HUES64 (cell line): ENCODE data around the gene IFTAP.
"Not testable (repeated sequence)": the region's sequence is repeated elsewhere in the genome, so short reads cannot be mapped to it uniquely, and the experiment has no call there.

Experiments used
- H3K27ac ChIP-seq: 2 replicates; pipeline ENCODE4 v1.7.0; 2013; ENCODE audit warnings: low read depth, low read length, inconsistent platforms
- H3K27me3 ChIP-seq: 2 replicates; pipeline ENCODE4 v1.6.1; 2013; ENCODE audit warnings: mild to moderate bottlenecking, low read length; ENCODE audit not compliant: insufficient read depth
- H3K36me3 ChIP-seq: 2 replicates; pipeline ENCODE4 v1.6.1; 2013; ENCODE audit warnings: mild to moderate bottlenecking, low read length; ENCODE audit not compliant: insufficient read depth
- H3K4me1 ChIP-seq: 2 replicates; pipeline ENCODE4 v1.6.1; 2013; ENCODE audit warnings: mild to moderate bottlenecking, low read length, moderate library complexity; ENCODE audit not compliant: insufficient read depth
- H3K4me3 ChIP-seq: 2 replicates; pipeline ENCODE4 v1.5.1; 2013; ENCODE audit warnings: mild to moderate bottlenecking, low read length, moderate library complexity
- H3K9ac ChIP-seq: 2 replicates; pipeline ENCODE4 v1.6.1; 2013; ENCODE audit warnings: mild to moderate bottlenecking, low read depth, low read length
- H3K9me3 ChIP-seq: 2 replicates; pipeline ENCODE4 v1.6.1; 2013; ENCODE audit warnings: low read depth, low read length; ENCODE audit not compliant: insufficient read depth
- WGBS: fragments of 150-250, 120-280 bp; methylation state at CpG from one replicate; pipeline ENCODE4 v1.1.7; 2013; ENCODE audit warnings: missing lambda C conversion rate; 5-methylcytosine and 5-hydroxymethylcytosine counted together

IFTAP gene

GRCh38 chr11:36661359-36661758 is 67.1 kb downstream of the IFTAP start:
- WGBS = 92% methylated on average over 2 of the region's 2 CpGs
- not testable (repeated sequence) for H3K36me3 ChIP-seq, H3K4me1 ChIP-seq, H3K9ac ChIP-seq, H3K4me3 ChIP-seq, H3K27ac ChIP-seq, H3K27me3 ChIP-seq
- H3K9me3 ChIP-seq = peaks cover 19% of the 10 kb centered on the region

DNA sequence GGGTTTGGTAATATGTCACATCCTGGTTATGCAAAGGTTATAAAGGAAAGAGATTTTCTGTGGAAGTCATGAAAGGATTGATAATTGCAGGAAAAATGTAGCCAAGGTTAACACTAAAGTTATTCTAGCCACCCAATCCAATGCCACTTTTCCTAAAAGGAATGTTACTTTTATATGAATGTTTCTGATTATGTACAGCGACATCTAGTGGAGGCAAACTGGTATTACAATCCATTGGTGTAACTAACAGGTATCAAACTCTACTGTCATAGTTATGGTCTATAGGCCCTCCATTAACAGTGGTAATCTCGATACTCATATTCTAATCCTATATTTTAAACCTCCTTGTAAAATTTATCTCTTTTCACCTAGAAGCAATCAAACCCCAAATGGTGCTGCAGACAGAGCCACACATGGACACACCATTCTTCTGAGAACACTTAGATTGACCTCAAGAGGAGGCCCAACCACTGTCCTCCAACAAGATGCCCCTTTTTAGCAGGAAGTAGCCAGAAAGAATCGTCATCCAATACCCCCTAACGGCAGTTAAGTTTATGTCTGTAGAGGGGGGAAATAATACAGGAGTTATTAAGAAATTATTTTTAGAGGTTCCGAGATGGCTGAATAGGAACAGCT is 78.6 kb downstream of the IFTAP start:
- Histone ChIP-seq H3K4me3 (no peak overlapping the region), H3K9me3 (peaks cover 16% of the 10 kb centered on the region), H3K27ac (no peak overlapping the region), H3K27me3 (no peaks in the 10 kb centered on the region), H3K36me3 (no peaks in the 10 kb centered on the region), H3K9ac (no peak overlapping the region), H3K4me1 (no peaks in the 10 kb centered on the region)
- WGBS = 72% methylated on average over 5 of the region's 5 CpGs

GRCh38 chr11:36679547-36679946 is 85.2 kb downstream of the IFTAP start:
- not testable (repeated sequence) for H3K4me3 ChIP-seq, H3K27ac ChIP-seq, H3K4me1 ChIP-seq, H3K9me3 ChIP-seq, H3K27me3 ChIP-seq, H3K9ac ChIP-seq, H3K36me3 ChIP-seq
- WGBS = 98% methylated on average over 6 of the region's 6 CpGs

- Histone ChIP-seq H3K27me3 (no peaks in the 10 kb centered on the region), H3K9me3 (no peaks in the 10 kb centered on the region), H3K4me1 (no peaks in the 10 kb centered on the region), H3K9ac (no peak overlapping the region), H3K27ac (no peak overlapping the region), H3K4me3 (no peak overlapping the region), H3K36me3 (no peaks in the 10 kb centered on the region)
- 93% methylated on average over 1 of the region's 1 CpG for WGBS
Measured at GRCh38 chr11:36683818-36684217, 89.5 kb downstream of the IFTAP start.

GRCh38 chr11:36684840-36685801 is 90.8 kb downstream of the IFTAP start:
- H3K27ac ChIP-seq = no peak overlapping the region
- H3K9ac ChIP-seq = no peak overlapping the region
- H3K4me3 ChIP-seq = no peak overlapping the region
- H3K4me1 ChIP-seq = no peaks in the 10 kb centered on the region
- 90% methylated on average over 12 of the region's 12 CpGs for WGBS
- no peaks in the 10 kb centered on the region for H3K9me3 ChIP-seq
- no peaks in the 10 kb centered on the region for H3K27me3 ChIP-seq
- no peaks in the 10 kb centered on the region for H3K36me3 ChIP-seq

GRCh38 chr11:36688132-36688531 is 93.8 kb downstream of the IFTAP start:
- whole genome bisulfite sequencing = 94% methylated on average over 2 of the region's 2 CpGs
- Histone ChIP-seq H3K9me3 (no peaks in the 10 kb centered on the region), H3K4me1 (no peaks in the 10 kb centered on the region), H3K36me3 (no peaks in the 10 kb centered on the region), H3K4me3 (no peak overlapping the region), H3K27ac (no peak overlapping the region), H3K27me3 (no peaks in the 10 kb centered on the region), H3K9ac (no peak overlapping the region)

GRCh38 chr11:36688571-36689291 is 94.4 kb downstream of the IFTAP start:
- no peaks in the 10 kb centered on the region for H3K27me3 ChIP-seq
- H3K9me3 ChIP-seq = no peaks in the 10 kb centered on the region
- no peak overlapping the region for H3K9ac ChIP-seq
- no peak overlapping the region for H3K27ac ChIP-seq
- WGBS = 85% methylated on average over 7 of the region's 7 CpGs
- no peaks in the 10 kb centered on the region for H3K4me1 ChIP-seq
- H3K36me3 ChIP-seq = no peaks in the 10 kb centered on the region
- H3K4me3 ChIP-seq = no peak overlapping the region

DNA sequence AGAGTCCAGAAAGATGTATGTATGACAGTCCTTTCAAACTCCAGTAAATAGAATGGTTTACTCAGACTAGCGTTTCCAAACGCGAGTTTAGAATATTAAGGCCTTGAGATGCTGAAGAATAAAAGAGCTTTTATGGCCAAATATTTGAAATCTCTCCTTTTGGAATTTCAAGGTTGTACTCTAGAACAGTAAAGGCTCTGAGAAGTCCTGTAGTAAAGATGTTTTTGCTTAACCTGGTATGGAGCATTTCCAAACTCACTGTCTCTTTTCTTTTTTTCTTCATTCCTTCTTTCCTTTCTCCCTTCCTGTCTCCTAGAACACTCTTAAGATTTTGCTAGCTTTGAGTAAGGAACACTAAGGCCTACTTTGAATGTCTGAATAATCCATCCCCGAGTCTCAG is 95.1 kb downstream of the IFTAP start:
- Histone ChIP-seq H3K27ac (no peak overlapping the region), H3K9me3 (no peaks in the 10 kb centered on the region), H3K4me1 (no peaks in the 10 kb centered on the region), H3K36me3 (no peaks in the 10 kb centered on the region), H3K9ac (no peak overlapping the region), H3K27me3 (no peaks in the 10 kb centered on the region), H3K4me3 (no peak overlapping the region)
- 93% methylated on average over 3 of the region's 4 CpGs for WGBS

DNA sequence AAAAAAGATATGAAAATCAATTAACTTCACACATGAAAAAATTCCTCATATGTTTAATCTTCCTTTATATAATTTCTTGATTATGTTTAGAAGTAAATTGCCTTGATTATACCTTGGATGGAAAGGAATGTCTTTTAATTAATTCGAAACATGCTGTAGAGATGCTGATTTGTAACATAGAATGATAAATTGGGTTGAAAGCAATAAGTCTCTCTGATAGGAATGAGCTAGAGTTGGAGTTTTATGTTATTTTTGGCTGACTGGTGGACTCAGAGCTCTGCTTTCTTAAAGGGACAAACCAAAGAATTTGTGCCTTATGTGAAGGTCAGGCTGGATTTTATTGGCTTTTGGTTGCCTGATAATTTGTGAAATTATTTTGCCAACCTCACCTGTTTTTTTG is 98.4 kb downstream of the IFTAP start:
- Histone ChIP-seq H3K4me3 (no peak overlapping the region), H3K27ac (no peak overlapping the region), H3K4me1 (no peaks in the 10 kb centered on the region), H3K27me3 (no peaks in the 10 kb centered on the region), H3K36me3 (no peaks in the 10 kb centered on the region), H3K9me3 (no peaks in the 10 kb centered on the region), H3K9ac (no peak overlapping the region)
- WGBS = 95% methylated on average over 1 of the region's 1 CpG

DNA sequence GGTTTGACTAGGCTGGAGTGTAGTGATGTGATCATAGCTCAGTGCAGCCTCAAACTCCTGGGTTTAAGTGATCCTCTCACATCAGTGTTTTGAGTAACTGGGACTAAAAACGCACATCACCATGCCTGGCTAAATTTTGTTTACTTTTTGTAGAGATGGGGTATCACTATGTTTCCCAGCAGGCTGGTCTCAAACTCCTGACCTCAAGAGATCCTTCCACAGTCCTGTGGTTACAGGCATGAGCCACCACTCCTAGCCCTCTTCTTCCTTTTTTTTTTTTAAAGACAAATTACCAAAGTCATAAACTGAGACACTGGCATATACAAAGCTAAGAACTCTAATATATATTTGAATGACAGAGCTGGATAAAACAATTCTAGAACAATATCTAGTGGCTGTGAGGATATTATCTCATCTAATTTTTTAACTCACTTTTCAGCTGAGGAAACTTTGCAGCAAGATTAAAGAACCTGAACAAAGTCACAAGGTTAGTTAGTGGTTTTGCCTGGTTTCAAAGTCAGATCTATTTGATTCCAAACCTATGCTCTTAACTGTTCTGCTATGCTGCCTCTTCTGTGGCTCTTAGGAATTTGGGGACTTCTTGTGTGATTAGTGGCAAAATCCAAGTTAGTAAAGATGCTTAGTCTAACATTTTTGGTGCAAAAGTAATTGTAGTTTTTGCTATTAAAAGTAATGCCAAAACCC is 99.0 kb downstream of the IFTAP start:
- H3K4me1 ChIP-seq = no peaks in the 10 kb centered on the region
- H3K27me3 ChIP-seq = no peaks in the 10 kb centered on the region
- 93% methylated on average over 1 of the region's 1 CpG for WGBS
- H3K36me3 ChIP-seq = no peaks in the 10 kb centered on the region
- no peak overlapping the region for H3K4me3 ChIP-seq
- no peak overlapping the region for H3K27ac ChIP-seq
- no peaks in the 10 kb centered on the region for H3K9me3 ChIP-seq
- no peak overlapping the region for H3K9ac ChIP-seq

DNA sequence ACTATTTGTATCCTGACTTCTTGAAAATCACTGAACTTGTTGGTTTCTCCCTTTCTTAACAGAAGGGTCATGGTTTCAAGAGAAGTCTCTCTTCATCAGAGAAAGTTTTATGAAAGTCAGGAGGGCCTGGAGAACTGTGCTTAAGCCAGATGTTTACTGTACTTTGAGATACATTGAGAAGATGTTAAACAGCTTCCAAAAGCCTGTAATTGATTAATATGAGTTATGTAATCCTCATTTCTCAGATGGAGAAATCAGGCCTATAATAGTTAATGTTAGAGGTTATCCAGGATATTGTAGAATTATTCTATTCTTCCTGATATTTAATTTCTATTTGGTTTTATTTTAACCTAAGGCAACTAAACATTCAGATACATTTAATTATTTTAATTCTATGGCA is 100.8 kb downstream of the IFTAP start:
- Histone ChIP-seq H3K27ac (no peak overlapping the region), H3K9ac (no peak overlapping the region), H3K36me3 (no peaks in the 10 kb centered on the region), H3K27me3 (no peaks in the 10 kb centered on the region), H3K4me3 (no peak overlapping the region), H3K9me3 (no peaks in the 10 kb centered on the region), H3K4me1 (peaks cover 5% of the 10 kb centered on the region)
